Upper lobe of left lung (tissue), 6 donors: Measurements from ENCODE around the gene LRBA. TPM values are rescaled to one million over a fixed set of nuclear protein-coding genes. Genes with fewer than 3 reads are reported as not detected.

Experiments
- ATAC-seq, 2 donors: fragments of 200-7000 bp; cut with Tn5 transposase; one replicate each; pipeline ENCODE4 v1.9.1; 2022; ENCODE audit warnings: mild to moderate bottlenecking in 2 of 2, moderate library complexity in 2 of 2; ENCODE audit not compliant: low FRiP score in 2 of 2
- DNase-seq, 2 donors: peaks; one replicate each; pipeline ENCODE4 v3.0.0-alpha.2; 2019 to 2020
- H3K27ac ChIP-seq, 4 donors: fragments of 200-600 bp; sonication (generic); one replicate each; pipeline ENCODE4 v1.5.1; 2016 to 2019
- H3K27me3 ChIP-seq, 4 donors: fragments of 200-600 bp; sonication (generic); one replicate each; pipeline ENCODE4 v1.5.1; 2017 to 2019
- H3K36me3 ChIP-seq, 4 donors: fragments of 200-600 bp; sonication (generic); one replicate each; pipeline ENCODE4 v1.5.1; 2016 to 2019
- H3K4me1 ChIP-seq, 4 donors: fragments of 200-600 bp; sonication (generic); one replicate each; pipeline ENCODE4 v1.5.1; 2018 to 2019
- H3K4me3 ChIP-seq, 4 donors: fragments of 200-600 bp; sonication (generic); one replicate each; pipeline ENCODE4 v1.5.1; 2017 to 2019; ENCODE audit warnings: mild to moderate bottlenecking in 2 of 4, moderate library complexity in 1 of 4
- H3K9me3 ChIP-seq, 4 donors: fragments of 200-600 bp; sonication (generic); one replicate each; pipeline ENCODE4 v1.5.1; 2018 to 2019
- EP300 ChIP-seq, 4 donors: sonication (generic); formaldehyde crosslinking; IDR thresholded peaks; one replicate each; pipeline ENCODE4 v1.5.1; 2017; ENCODE audit warnings: antibody characterized with exemption in 4 of 4, control low read depth in 2 of 4
- POLR2A ChIP-seq, 4 donors: fragments of 450-650 bp; IDR thresholded peaks; one replicate each; pipeline ENCODE4 v1.5.1; 2016 to 2017; ENCODE audit warnings: antibody characterized with exemption in 4 of 4, mild to moderate bottlenecking in 2 of 4
- POLR2AphosphoS5 ChIP-seq, 2 donors: sonication (generic); formaldehyde crosslinking; IDR thresholded peaks; one replicate each; pipeline ENCODE4 v1.5.1; 2017; ENCODE audit warnings: antibody characterized with exemption in 2 of 2
- WGBS, 2 donors: methylation state at CpG; one replicate each; pipeline ENCODE4 v1.1.5; 2017 to 2018; 5-methylcytosine and 5-hydroxymethylcytosine counted together
- total RNA-seq, 6 donors: library from RNA; depleted of rRNA in 4 of 6; stranded (reverse); fragments of >200 nt in 4 of 6; gene quantifications; one replicate each; pipeline versions ENCODE4 v1.1.0 to v1.2.1, GENCODE V29; 2016 to 2021
- TF ChIP-seq, protein P1 (sequence below), 6 experiments: fragments of 450-650 bp in 4 of 6; fragments of 200-600 bp in 2 of 6; sonication (generic) in 2 of 6; IDR thresholded peaks; one replicate each; pipeline ENCODE4 v1.5.1; 2016 to 2019; ENCODE audit warnings: antibody characterized with exemption in 6 of 6
- donor health status: DM: no; HTN: no; CAD: no; lungs with moderate emphysema.
- donor health status: DM: no; HTN: yes; CAD: no; lungs with severe emphysema.

LRBA gene
- total RNA-seq, 6 donors from 2014 or later, result 34.7 to 139 (median 56.4) TPM

DNA sequence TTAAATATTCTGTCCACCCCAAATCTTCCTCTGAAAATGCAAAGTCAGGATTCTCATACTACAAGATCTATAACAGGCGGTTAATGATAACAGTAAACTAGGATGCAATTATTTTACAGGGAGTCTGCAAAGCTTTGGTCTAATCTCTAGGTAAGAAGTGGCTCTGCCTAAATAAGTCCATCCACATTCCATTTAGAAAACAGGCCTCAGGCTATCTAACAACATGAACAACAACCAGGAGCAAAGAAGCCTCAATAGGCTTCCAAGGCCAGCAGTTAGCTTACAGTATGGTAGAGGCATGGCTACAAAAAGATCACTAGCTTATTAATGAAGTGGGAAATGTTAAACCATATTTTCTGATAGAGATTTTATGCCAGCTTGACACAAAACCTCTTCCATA lies 426.8 kb downstream of the LRBA start:
- Histone ChIP-seq H3K4me1 (no peaks in the 10 kb centered on the region), H3K27ac (no peak overlapping the region), H3K27me3 (no peaks in the 10 kb centered on the region), H3K4me3 (no peak overlapping the region), H3K9me3 (no peaks in the 10 kb centered on the region), H3K36me3 (peaks cover 0 to 19% (median 5%) of the 10 kb centered on the region in 4 donors)
- TF ChIP-seq POLR2A (IDR thresholded peaks at IDR 0.05) (no peak), EP300 (IDR thresholded peaks at IDR 0.05) (no peak), POLR2AphosphoS5 (IDR thresholded peaks at IDR 0.05) (no peak)
- TF ChIP-seq, protein P1, sequence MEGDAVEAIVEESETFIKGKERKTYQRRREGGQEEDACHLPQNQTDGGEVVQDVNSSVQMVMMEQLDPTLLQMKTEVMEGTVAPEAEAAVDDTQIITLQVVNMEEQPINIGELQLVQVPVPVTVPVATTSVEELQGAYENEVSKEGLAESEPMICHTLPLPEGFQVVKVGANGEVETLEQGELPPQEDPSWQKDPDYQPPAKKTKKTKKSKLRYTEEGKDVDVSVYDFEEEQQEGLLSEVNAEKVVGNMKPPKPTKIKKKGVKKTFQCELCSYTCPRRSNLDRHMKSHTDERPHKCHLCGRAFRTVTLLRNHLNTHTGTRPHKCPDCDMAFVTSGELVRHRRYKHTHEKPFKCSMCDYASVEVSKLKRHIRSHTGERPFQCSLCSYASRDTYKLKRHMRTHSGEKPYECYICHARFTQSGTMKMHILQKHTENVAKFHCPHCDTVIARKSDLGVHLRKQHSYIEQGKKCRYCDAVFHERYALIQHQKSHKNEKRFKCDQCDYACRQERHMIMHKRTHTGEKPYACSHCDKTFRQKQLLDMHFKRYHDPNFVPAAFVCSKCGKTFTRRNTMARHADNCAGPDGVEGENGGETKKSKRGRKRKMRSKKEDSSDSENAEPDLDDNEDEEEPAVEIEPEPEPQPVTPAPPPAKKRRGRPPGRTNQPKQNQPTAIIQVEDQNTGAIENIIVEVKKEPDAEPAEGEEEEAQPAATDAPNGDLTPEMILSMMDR (IDR thresholded peaks at IDR 0.05), result no peak
- 100% methylated on average over 1 of the region's 1 CpG for WGBS, 2 donors
- ATAC-seq, result no peak
- no peak for DNase-seq

DNA sequence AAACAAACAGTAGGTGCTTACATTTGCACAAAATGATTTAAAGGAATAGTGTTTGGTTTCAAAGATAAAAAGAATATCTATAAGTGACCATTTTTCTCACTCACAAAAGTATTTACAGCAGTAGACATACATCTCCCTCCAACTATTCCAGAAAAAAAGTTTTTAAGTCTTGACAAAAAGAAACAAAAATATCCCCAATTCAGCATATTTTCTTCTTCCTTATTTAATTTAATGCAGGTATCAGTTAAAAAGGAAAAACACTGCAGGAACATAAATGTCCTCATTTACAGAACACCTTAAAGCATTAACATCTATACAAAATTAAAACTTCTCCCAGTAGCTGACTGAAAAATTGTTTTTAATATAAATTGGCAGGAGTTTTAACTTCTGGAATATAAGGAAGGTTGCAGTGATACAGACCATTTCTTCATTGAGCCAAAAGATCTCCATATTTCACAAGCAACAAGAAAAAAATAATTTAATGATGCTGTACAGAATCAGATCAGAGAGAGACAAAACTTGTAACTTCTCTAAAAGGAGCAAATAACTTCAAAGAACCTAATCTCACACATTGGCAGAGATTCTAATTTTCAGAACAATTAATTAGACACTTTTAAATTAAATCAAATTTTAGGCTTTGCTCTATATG lies 428.8 kb downstream of the LRBA start:
- H3K27ac ChIP-seq, result no peak overlapping the region
- TF ChIP-seq EP300 (IDR thresholded peaks at IDR 0.05) (no peak), POLR2AphosphoS5 (IDR thresholded peaks at IDR 0.05) (no peak), POLR2A (IDR thresholded peaks at IDR 0.05) (no peak)
- TF ChIP-seq, protein P1 (IDR thresholded peaks at IDR 0.05), result no peak
- H3K4me3 ChIP-seq, result no peak overlapping the region
- H3K4me1 ChIP-seq, result no peaks in the 10 kb centered on the region
- H3K9me3 ChIP-seq, result no peaks in the 10 kb centered on the region
- peaks cover 0 to 27% (median 8%) of the 10 kb centered on the region in 4 donors for H3K36me3 ChIP-seq
- ATAC-seq (no peak), DNase-seq (no peak)
- H3K27me3 ChIP-seq, result no peaks in the 10 kb centered on the region

DNA sequence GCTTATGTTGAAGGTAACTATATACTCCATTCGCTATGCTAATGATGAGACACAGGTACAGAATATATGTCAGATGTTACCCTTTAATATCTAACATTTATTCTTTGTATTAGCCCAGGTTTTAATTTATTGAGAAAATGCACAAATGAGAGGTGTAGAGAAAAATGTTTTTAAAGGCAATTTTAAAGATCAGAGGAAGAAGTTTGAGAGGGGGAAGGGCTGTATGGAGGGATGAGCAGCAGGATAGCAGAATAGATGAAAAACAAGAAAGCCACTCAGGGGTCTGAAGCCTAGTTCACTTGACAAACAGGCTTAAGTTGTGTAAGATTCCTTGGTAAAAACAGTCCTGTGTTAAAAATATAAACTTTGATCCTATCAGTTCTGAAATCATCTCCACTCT lies 429.5 kb downstream of the LRBA start:
- no peaks in the 10 kb centered on the region for H3K27me3 ChIP-seq
- 98% methylated on average over 1 of the region's 1 CpG for WGBS, 2 donors

DNA sequence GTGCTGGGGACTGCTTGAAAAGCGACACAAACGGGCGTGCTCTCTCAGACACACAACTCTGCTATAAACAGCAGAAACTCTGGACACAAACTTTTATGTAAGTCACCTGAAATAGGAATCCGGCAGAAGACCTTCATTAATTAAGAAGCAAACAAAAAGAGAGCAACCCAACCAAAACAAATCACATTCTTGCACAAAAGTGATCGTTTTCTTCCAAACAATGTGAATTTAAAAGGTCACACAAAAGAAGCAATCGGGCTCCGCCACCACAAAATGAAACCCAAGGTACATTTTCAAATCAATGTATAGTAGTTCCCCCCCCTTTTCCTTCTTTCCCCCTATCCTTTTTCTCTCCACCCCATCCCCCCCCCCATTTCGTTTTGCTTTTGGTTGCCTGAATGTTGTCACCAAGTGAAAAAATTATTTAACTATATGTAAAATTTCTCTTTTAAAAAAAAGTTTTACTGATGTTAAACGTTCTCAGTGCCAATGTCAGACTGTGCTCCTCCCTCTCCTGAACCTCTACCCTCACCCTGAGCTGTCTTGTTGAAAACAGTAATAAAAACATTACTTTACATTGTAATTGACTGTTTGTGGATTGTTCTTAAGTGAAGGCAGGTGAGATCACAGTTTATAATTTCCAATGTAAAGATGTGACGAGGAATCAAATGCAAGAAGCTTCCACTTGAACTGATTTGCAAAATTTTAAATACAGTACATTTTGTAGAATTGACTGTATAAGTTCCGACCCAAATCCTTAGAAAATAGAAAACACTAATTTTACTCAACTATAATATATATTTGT lies 430.8 kb downstream of the LRBA start:
- Histone ChIP-seq H3K27me3 (no peaks in the 10 kb centered on the region), H3K4me1 (no peaks in the 10 kb centered on the region), H3K9me3 (no peaks in the 10 kb centered on the region), H3K27ac (no peak overlapping the region), H3K36me3 (peaks cover 0 to 21% (median 8%) of the 10 kb centered on the region in 4 donors), H3K4me3 (peak overlapping the region in 3 of 4 donors; percentile 42 to 48 (median 44))
- no peak for DNase-seq
- TF ChIP-seq EP300 (IDR thresholded peaks at IDR 0.05) (no peak), POLR2AphosphoS5 (IDR thresholded peaks at IDR 0.05) (no peak), POLR2A (IDR thresholded peaks at IDR 0.05) (no peak)
- TF ChIP-seq, protein P1 (IDR thresholded peaks at IDR 0.05), result no peak
- no peak for ATAC-seq
- WGBS, 2 donors, result 83 to 88% methylated on average over 11 of the region's 11 CpGs

More for the DNA sequence above, 429.5 kb downstream of the LRBA start:
- Histone ChIP-seq H3K36me3 (peaks cover 0 to 27% (median 8%) of the 10 kb centered on the region in 4 donors), H3K27ac (no peak overlapping the region), H3K4me3 (no peak overlapping the region), H3K9me3 (no peaks in the 10 kb centered on the region), H3K4me1 (no peaks in the 10 kb centered on the region)
- TF ChIP-seq POLR2A (IDR thresholded peaks at IDR 0.05) (no peak), EP300 (IDR thresholded peaks at IDR 0.05) (no peak), POLR2AphosphoS5 (IDR thresholded peaks at IDR 0.05) (no peak)
- TF ChIP-seq, protein P1 (IDR thresholded peaks at IDR 0.05), result no peak
- no peak for DNase-seq
- ATAC-seq, result no peak
